ENCODE measurements around the gene METTL21C.

METTL21C gene

GRCh38 chr13:102694937-102695336, at the start of gene METTL21C:
Gene METTL21C, minus strand, starts transcription at chr13:102695044. Its CDS starts 546 bp downstream, at chr13:102694498.
- TF ChIP-seq, protein P1, sequence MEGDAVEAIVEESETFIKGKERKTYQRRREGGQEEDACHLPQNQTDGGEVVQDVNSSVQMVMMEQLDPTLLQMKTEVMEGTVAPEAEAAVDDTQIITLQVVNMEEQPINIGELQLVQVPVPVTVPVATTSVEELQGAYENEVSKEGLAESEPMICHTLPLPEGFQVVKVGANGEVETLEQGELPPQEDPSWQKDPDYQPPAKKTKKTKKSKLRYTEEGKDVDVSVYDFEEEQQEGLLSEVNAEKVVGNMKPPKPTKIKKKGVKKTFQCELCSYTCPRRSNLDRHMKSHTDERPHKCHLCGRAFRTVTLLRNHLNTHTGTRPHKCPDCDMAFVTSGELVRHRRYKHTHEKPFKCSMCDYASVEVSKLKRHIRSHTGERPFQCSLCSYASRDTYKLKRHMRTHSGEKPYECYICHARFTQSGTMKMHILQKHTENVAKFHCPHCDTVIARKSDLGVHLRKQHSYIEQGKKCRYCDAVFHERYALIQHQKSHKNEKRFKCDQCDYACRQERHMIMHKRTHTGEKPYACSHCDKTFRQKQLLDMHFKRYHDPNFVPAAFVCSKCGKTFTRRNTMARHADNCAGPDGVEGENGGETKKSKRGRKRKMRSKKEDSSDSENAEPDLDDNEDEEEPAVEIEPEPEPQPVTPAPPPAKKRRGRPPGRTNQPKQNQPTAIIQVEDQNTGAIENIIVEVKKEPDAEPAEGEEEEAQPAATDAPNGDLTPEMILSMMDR (conservative IDR thresholded peaks at IDR 0.05), result no peak
- H3K27ac ChIP-seq, result no peak within 1 kb of the TSS

- TF ChIP-seq, protein P1 (conservative IDR thresholded peaks at IDR 0.05), result no peak
Observed at GRCh38 chr13:102742506-102742905, 47.7 kb upstream of the METTL21C start.

DNA sequence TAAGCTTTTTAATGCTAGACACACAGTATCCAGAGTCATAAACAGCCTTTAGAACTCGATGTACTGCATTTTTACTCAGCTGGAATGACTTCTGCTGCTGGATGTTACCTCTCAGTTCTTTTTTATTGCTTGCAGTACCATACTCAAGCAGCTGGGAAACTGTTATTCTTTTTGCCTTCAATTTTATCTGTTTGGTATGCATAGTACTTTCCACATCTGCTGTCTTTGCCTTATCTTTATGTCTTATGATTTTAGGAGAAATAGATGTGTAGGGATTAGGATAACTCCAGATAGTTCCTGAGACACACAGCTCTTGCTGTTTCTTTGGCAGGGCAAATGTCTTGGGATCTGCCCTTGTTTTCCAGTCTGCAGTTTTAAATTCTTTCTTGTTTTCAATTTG, 47.3 kb upstream of the METTL21C start:
- TF ChIP-seq, protein P1 (conservative IDR thresholded peaks at IDR 0.05), result no peak
- no peak overlapping the region for H3K27ac ChIP-seq

More at GRCh38 chr13:102742506-102742905, 47.7 kb upstream of the METTL21C start:
- H3K27ac ChIP-seq, result no peak overlapping the region

DNA sequence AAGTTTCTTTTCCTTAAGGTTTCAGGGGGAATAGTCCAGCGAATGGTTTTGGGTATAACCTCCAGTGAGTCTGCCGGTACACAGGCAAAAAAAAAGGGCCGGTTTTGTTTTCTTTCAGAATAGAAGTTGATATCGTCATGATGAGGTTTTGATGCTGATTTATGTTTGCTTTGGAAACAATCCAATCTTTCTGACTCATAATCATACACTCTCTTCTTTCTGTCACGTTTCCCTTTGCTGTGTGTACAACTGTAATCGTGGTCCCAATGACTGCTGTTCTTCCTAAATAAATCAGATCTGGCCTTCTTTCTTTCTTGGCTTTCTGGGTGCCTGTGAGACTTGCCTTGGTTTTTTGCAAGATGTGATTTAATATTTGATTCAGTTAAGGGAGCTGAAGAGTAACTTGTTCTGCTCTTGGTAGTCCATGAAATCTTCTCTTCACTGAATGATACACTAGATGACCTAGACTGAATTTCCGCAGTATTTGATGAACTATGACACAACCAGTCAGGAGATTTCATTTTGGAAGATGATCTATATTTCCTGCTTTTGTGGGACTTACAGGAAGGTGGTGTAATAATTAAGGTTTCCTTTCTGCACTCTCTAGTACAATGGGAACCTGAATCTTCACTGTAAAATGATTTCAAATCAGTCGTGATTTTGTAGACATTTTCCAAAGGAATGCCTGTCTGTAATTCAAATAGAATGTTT, 34.9 kb upstream of the METTL21C start:
- TF ChIP-seq, protein P1 (conservative IDR thresholded peaks at IDR 0.05), result no peak
- H3K27ac ChIP-seq, result no peak overlapping the region

- TF ChIP-seq, protein P1 (conservative IDR thresholded peaks at IDR 0.05), result peak; percentile 56
- no peak overlapping the region for H3K27ac ChIP-seq
Observed at GRCh38 chr13:102726430-102726829, 31.6 kb upstream of the METTL21C start.

DNA sequence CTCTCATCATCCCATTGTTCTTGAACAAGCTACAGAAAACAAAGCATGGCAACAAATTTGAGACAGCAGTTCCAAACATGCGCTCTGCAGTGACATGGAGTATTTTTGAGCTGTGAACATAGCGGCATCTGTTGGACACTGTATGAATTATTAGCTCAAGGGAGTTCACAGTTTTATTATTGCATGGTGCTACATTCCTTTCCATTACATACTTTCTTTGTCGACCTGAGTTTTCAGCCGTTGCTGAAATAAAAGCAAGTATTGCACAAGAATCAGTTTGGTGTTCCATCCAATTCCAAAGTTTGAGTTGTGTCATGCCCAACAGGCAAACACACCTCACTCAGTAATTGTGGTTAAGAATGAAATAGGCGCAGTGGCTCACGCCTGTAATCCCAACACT, 30.1 kb upstream of the METTL21C start:
- no peak overlapping the region for H3K27ac ChIP-seq
- TF ChIP-seq, protein P1 (conservative IDR thresholded peaks at IDR 0.05), result peak; percentile 88

DNA sequence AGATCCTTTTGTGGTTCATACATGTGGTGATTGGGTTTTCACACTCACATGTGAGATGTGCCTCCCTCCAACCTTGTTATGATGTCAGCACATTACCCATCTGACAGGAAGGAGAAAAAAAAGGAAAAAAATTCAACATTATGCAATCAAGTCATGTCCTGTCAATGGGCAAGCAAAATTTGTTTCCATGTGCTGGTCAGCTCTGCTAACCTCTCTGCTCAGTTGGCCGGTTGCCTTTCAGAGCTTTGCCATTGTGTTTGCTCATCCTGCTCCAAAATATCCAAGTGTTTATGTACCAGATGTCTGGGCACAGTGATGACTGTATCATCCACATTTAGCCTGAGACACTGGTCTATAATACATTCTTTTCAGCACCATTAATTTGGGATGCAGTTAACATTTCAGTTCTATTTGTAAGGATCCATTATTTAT, 27.0 kb upstream of the METTL21C start:
- H3K27ac ChIP-seq, result no peak overlapping the region
- TF ChIP-seq, protein P1 (conservative IDR thresholded peaks at IDR 0.05), result no peak
